Activated CD8-positive, alpha-beta memory T cell treated with anti-CD3 and anti-CD28 coated beads, Interleukin-2, amount 50 U/mL, for 4 hours (primary cell): ENCODE measurements around the gene P2RX4.
"Not testable (repeated sequence)": the region's sequence is repeated elsewhere in the genome, so short reads cannot be mapped to it uniquely, and the experiment has no call there.

Experiments used
- DNase-seq: peaks from one replicate; pipeline ENCODE4 v3.0.0-alpha.2; 2020

Gene P2RX4

GRCh38 chr12:121245951-121246350 is 36.0 kb downstream of the P2RX4 start:
- DNase-seq: no peak

GRCh38 chr12:121246893-121247557 is 37.1 kb downstream of the P2RX4 start:
- no peak for DNase-seq

GRCh38 chr12:121248622-121249021 is 38.7 kb downstream of the P2RX4 start:
- no peak for DNase-seq

GRCh38 chr12:121250359-121250758 is 40.4 kb downstream of the P2RX4 start:
- no peak for DNase-seq

- no peak for DNase-seq
Observed at GRCh38 chr12:121251838-121252237, 41.9 kb downstream of the P2RX4 start.

GRCh38 chr12:121252712-121253345 is 42.9 kb downstream of the P2RX4 start:
- DNase-seq: no peak

GRCh38 chr12:121253638-121254335 is 43.9 kb downstream of the P2RX4 start:
- DNase-seq: no peak

- no peak for DNase-seq
Observed at GRCh38 chr12:121255433-121255832, 45.5 kb downstream of the P2RX4 start.

GRCh38 chr12:121257704-121258449 is 47.9 kb downstream of the P2RX4 start:
- not testable (repeated sequence) for DNase-seq

GRCh38 chr12:121259074-121259473 is 49.1 kb downstream of the P2RX4 start:
- DNase-seq: no peak

- DNase-seq: no peak
Observed at GRCh38 chr12:121260091-121260490, 50.2 kb downstream of the P2RX4 start.

- DNase-seq: no peak
Observed at GRCh38 chr12:121261398-121261797, 51.5 kb downstream of the P2RX4 start.

- DNase-seq: no peak
Observed at GRCh38 chr12:121263206-121263935, 53.4 kb downstream of the P2RX4 start.

- no peak for DNase-seq
Observed at GRCh38 chr12:121264135-121264534, 54.2 kb downstream of the P2RX4 start.

- no peak for DNase-seq
Observed at GRCh38 chr12:121264951-121265515, 55.1 kb downstream of the P2RX4 start.

GRCh38 chr12:121267822-121268221 is 57.9 kb downstream of the P2RX4 start:
- DNase-seq: no peak

- no peak for DNase-seq
Observed at GRCh38 chr12:121273364-121273896, 63.5 kb downstream of the P2RX4 start.

- no peak for DNase-seq
Observed at GRCh38 chr12:121274036-121274763, 64.3 kb downstream of the P2RX4 start.

- DNase-seq: no peak
Observed at GRCh38 chr12:121277374-121277759, 67.4 kb downstream of the P2RX4 start.

GRCh38 chr12:121278169-121279070 is 68.5 kb downstream of the P2RX4 start:
- no peak for DNase-seq

GRCh38 chr12:121279071-121279375 is 69.1 kb downstream of the P2RX4 start:
- no peak for DNase-seq
